Measurements from ENCODE around the gene ASMTL. TPM values are rescaled to one million over a fixed set of nuclear protein-coding genes. Genes with fewer than 3 reads are reported as not detected.

The ASMTL gene
- total RNA-seq, 4 donors from 2014 or later: 29.7 to 35.1 (median 32.5) TPM

DNA sequence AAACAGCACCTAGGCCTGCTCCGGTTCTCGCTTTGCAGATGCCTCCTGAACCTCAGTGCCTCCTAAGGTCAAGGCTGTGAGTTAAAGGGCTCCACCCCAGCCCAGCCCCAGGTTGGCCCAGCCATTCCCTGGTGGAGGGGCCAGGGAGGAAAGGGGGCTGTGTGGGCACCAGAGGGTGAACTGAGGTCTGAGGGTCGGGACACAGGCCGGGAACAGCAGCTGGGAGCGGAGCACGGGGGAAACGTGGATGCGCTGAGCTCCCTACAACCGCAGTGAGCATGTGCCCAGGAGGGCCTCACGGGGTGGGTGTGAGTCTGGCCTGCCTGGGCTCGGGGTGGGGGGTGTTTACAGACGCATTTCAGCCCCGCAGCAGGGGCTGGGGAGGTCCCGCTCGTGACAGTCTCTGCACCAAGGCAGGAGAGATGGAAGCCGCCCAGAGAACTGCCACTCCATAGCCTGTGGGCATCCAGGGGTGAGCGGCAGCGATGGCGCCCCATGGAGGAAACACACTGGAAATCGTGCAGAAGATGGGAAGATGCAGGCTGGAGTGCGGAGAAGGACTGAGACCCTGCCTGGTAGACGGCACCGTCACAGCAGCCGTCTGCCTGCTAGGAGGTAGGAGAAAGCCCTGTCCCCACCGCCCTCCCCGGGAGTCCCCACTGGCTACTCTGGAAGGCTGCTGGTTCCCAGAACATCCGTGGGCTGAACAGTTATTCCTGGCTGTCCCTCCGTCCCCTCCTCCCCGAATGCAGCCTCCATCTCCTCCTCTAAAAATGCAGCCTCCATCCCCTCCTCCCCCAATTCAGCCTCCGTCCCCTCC lies 50.9 kb downstream of the ASMTL start:
- H3K27ac ChIP-seq: no peak overlapping the region
- no peaks in the 10 kb centered on the region for H3K4me1 ChIP-seq
- no peak overlapping the region for H3K4me3 ChIP-seq
- no peaks in the 10 kb centered on the region for H3K9me3 ChIP-seq
- WGBS, 2 donors (ENCODE audit: low coverage in 1 of 2): 81 to 94% methylated on average over 9 to 12 of the region's 30 CpGs
- peaks cover 2 to 88% of the 10 kb centered on the region in 2 donors for H3K36me3 ChIP-seq
- no peaks in the 10 kb centered on the region for H3K27me3 ChIP-seq
- ATAC-seq: no peak
- TF ChIP-seq EP300 (IDR thresholded peaks at IDR 0.05): no peak
- no peak for TF ChIP-seq POLR2A (IDR thresholded peaks at IDR 0.05)
- TF ChIP-seq POLR2AphosphoS5 (IDR thresholded peaks at IDR 0.05): no peak
- TF ChIP-seq, protein P1, sequence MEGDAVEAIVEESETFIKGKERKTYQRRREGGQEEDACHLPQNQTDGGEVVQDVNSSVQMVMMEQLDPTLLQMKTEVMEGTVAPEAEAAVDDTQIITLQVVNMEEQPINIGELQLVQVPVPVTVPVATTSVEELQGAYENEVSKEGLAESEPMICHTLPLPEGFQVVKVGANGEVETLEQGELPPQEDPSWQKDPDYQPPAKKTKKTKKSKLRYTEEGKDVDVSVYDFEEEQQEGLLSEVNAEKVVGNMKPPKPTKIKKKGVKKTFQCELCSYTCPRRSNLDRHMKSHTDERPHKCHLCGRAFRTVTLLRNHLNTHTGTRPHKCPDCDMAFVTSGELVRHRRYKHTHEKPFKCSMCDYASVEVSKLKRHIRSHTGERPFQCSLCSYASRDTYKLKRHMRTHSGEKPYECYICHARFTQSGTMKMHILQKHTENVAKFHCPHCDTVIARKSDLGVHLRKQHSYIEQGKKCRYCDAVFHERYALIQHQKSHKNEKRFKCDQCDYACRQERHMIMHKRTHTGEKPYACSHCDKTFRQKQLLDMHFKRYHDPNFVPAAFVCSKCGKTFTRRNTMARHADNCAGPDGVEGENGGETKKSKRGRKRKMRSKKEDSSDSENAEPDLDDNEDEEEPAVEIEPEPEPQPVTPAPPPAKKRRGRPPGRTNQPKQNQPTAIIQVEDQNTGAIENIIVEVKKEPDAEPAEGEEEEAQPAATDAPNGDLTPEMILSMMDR (IDR thresholded peaks at IDR 0.05): no peak

DNA sequence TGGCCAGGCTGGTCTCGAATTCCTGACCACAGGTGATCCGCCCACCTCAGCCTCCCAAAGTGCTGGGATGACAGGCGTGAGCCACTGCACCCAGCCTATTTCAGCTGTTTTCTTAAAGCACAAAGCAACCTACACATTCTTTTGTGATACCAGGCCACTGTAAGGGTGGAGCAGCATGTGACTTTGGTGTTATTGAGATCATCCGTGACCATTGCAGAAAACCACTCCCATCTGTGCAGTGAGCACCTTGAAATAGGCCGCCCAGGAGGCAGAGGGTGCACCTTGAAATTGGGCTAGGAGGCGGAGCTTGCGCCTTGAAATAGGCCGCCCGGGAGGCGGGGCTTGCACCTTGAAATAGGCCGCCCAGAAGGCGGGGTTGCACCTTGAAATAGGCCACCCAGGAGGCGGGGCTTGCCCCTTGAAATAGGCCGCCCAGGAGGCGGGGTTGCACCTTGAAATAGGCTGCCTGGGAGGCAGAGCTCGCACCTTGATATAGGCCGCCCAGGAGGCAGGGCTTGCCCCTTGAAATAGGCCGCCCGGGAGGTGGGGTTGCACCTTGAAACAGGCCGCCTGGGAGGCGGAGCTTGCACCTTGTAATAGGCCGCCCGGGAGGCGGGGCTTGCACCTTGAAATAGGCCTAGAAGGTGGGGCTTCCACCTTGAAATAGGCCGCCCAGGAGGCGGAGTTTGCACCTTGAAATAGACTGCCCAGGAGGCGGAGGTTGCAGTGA lies 51.8 kb downstream of the ASMTL start:
- H3K27ac ChIP-seq: no peak overlapping the region
- ATAC-seq: no peak
- no peak overlapping the region for H3K4me3 ChIP-seq
- 80% methylated on average over 15 of the region's 27 CpGs; no CpG with 5 or more reads in 1 of the 2 donors for WGBS, 2 donors (ENCODE audit: low coverage in 1 of 2)
- H3K9me3 ChIP-seq: no peaks in the 10 kb centered on the region
- H3K36me3 ChIP-seq: peaks cover 2 to 80% of the 10 kb centered on the region in 2 donors
- no peaks in the 10 kb centered on the region for H3K27me3 ChIP-seq
- TF ChIP-seq, protein P1 (IDR thresholded peaks at IDR 0.05): no peak
- no peak for TF ChIP-seq POLR2AphosphoS5 (IDR thresholded peaks at IDR 0.05)
- no peak for TF ChIP-seq EP300 (IDR thresholded peaks at IDR 0.05)
- TF ChIP-seq POLR2A (IDR thresholded peaks at IDR 0.05): no peak
- H3K4me1 ChIP-seq: no peaks in the 10 kb centered on the region

DNA sequence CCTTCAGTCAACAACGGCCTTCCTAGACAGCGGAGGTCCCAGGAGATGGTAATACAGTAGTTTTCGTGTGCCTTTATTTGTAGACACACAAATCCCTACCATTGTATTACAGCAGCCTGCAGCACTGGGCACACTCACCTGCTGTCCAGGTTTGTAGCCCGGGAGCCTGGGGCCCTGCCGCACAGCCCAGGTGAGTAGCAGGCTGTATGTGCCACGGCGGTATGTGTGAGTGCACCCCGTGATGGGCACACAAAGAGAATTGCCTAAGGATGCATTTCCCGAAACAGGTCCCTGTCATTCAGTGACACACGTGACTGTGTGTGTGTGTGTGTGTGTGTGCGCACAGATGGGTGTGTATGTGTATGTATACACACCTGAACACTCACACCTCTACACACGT lies 52.7 kb downstream of the ASMTL start:
- ATAC-seq: no peak
- TF ChIP-seq, protein P1 (IDR thresholded peaks at IDR 0.05): no peak
- no peak for TF ChIP-seq POLR2AphosphoS5 (IDR thresholded peaks at IDR 0.05)
- no peak for TF ChIP-seq POLR2A (IDR thresholded peaks at IDR 0.05)
- TF ChIP-seq EP300 (IDR thresholded peaks at IDR 0.05): no peak
- no peak overlapping the region for H3K27ac ChIP-seq
- H3K4me1 ChIP-seq: peaks cover 0 to 4% (median 0%) of the 10 kb centered on the region in 3 donors
- no peaks in the 10 kb centered on the region for H3K9me3 ChIP-seq
- no peak overlapping the region for H3K4me3 ChIP-seq
- WGBS, 2 donors (ENCODE audit: low coverage in 1 of 2): 88% methylated on average over 7 to 11 of the region's 12 CpGs
- peaks cover 0 to 74% of the 10 kb centered on the region in 2 donors for H3K36me3 ChIP-seq
- H3K27me3 ChIP-seq: no peaks in the 10 kb centered on the region

DNA sequence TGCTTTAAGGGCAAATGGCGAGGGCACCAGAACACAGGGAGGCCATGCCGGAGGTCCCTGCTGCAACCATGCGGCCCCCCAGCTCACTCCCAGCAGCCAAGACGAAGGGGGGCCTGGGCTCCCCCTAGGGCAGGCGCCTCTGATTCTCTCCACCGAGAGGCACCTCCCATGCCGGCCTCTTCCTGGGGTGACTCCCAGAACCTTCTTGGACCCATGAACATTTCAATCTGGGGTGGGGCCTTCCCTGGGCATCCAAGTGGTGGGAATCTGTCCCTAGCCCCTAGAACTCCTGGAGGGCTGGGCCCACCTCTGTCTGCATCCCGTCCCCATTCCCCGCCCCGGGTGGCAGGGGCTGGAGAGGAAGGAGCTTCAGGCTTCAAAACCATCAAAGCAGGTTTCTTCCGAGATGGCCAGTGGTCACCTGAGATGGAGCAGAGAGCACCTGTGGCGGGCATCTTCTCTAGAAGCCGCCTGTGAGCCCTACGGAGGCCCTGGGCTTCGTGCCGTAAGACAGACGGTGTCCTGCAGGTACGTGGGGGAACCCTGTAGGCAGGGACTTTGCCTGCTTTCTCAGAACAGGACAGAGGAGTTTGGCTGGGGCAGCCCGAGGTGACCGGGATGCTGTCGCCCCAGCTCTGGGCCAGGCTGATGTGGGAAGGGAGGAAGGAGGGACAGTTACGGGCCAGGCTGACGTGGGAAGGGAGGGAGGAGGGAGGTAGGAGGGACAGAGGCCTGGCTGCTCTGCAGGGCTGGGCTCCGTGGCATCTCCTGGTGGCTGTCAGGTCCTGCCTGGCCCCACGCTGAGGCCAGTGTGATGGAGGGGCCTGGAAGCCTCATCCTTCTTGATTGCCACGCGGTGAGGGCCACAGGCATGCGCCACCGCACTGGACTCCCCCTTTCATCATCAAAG lies 54.0 kb downstream of the ASMTL start:
- H3K9me3 ChIP-seq: no peaks in the 10 kb centered on the region
- H3K27me3 ChIP-seq: no peaks in the 10 kb centered on the region
- peak; percentile 58 for ATAC-seq
- WGBS, 2 donors (ENCODE audit: low coverage in 1 of 2): 8 to 77% methylated on average over 2 to 12 of the region's 29 CpGs
- no peak overlapping the region for H3K4me3 ChIP-seq
- H3K4me1 ChIP-seq: peaks cover 0 to 17% (median 11%) of the 10 kb centered on the region in 3 donors
- TF ChIP-seq POLR2A (IDR thresholded peaks at IDR 0.05) (no peak), POLR2AphosphoS5 (IDR thresholded peaks at IDR 0.05) (no peak), EP300 (IDR thresholded peaks at IDR 0.05) (no peak)
- TF ChIP-seq, protein P1 (IDR thresholded peaks at IDR 0.05): no peak
- H3K27ac ChIP-seq: no peak overlapping the region
- peaks cover 0 to 63% of the 10 kb centered on the region in 2 donors for H3K36me3 ChIP-seq

All from gastroesophageal sphincter (tissue), 4 donors.